ENCODE data around the gene OCLN. TPM values are rescaled to one million over a fixed set of nuclear protein-coding genes. Genes with fewer than 3 reads are reported as not detected.
A peak's percentile ranks its signal among the peaks of the same experiment; 100 is the strongest.

The OCLN gene
- total RNA-seq, 6 donors from 2014 or later = 66.4 to 277 (median 109) TPM

DNA sequence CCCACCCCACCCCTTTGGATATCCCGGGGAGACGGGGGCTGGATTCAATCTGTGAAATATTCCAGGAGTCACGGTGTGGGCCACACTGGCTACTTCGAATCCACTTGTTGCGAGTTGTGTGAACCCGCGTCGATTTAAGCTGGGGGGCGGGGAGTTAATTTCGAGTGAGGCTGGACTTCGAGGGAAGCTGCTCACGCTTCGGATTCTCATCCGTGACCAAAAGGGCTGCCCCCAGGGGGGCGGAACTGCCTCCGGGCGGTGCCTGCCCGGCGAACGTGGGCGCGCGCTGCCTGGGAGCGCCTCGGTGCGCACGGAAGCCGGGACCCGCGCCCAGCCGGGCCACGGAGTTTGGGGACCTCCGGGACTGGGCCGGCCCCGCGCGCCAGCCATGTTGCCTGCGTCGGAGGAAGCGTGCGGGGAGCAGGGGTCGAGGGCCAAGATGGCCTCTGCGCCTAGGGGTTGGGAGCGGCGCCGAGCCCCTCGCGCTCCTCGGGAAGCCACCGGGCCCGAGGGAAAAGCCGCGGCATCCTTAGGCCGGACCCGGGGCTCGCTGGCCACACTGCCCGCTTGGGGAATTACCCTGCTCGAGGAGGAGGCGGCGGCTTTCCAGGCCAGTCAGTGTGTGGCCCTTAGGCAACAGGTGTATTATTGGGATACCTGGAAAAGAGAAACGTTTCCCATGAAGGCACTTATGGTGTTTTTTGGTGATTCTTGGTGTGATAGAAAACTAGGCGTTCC lies 975 bp downstream of the OCLN start:
- Histone ChIP-seq H3K4me3 (peak overlapping the region; percentile 54 to 93 (median 70)), H3K9me3 (no peaks in the 10 kb centered on the region), H3K27ac (peak overlapping the region; percentile 90 to 96 (median 92)), H3K4me1 (peaks cover 13 to 60% (median 31%) of the 10 kb centered on the region in 4 donors), H3K36me3 (no peaks in the 10 kb centered on the region), H3K27me3 (peaks cover 0 to 8% (median 2%) of the 10 kb centered on the region in 4 donors)
- whole genome bisulfite sequencing, 2 donors = 3% methylated on average over 13 to 22 of the region's 62 CpGs
- peak; percentile 55 to 91 for DNase-seq
- peak; percentile 62 to 68 for ATAC-seq (ENCODE audit: low FRiP score in 2 of 2)
- TF ChIP-seq, protein P1, sequence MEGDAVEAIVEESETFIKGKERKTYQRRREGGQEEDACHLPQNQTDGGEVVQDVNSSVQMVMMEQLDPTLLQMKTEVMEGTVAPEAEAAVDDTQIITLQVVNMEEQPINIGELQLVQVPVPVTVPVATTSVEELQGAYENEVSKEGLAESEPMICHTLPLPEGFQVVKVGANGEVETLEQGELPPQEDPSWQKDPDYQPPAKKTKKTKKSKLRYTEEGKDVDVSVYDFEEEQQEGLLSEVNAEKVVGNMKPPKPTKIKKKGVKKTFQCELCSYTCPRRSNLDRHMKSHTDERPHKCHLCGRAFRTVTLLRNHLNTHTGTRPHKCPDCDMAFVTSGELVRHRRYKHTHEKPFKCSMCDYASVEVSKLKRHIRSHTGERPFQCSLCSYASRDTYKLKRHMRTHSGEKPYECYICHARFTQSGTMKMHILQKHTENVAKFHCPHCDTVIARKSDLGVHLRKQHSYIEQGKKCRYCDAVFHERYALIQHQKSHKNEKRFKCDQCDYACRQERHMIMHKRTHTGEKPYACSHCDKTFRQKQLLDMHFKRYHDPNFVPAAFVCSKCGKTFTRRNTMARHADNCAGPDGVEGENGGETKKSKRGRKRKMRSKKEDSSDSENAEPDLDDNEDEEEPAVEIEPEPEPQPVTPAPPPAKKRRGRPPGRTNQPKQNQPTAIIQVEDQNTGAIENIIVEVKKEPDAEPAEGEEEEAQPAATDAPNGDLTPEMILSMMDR (IDR thresholded peaks at IDR 0.05) = no peak
- TF ChIP-seq POLR2AphosphoS5 (IDR thresholded peaks at IDR 0.05) = peak in 1 of 2 donors; percentile 3
- peak in 1 of 4 donors; percentile 51 for TF ChIP-seq POLR2A (IDR thresholded peaks at IDR 0.05)
- TF ChIP-seq EP300 (IDR thresholded peaks at IDR 0.05) = no peak

DNA sequence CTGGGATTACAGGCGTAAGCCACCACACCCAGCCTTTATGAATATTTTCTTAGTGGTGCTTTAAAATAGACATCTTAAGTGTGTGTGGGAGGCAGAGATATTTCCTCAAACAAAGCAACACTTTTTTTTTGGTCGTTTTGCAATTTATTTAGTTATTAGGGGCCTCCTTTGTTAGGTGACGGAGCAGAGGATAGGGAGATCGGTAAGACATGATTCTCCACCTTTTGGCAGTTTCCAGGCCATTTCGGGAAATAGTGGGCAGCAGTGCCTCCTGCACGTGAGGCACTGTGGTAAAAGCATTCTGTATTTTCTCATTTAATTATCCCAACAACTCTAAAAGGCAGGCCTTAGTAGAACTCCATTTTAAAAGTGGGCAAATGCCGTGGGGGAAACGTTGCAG lies 1.9 kb downstream of the OCLN start:
- ATAC-seq (ENCODE audit: low FRiP score in 2 of 2) (no peak), DNase-seq (no peak)
- H3K36me3 ChIP-seq = no peaks in the 10 kb centered on the region
- H3K9me3 ChIP-seq = no peaks in the 10 kb centered on the region
- peaks cover 13 to 60% (median 33%) of the 10 kb centered on the region in 4 donors for H3K4me1 ChIP-seq
- 48 to 58% methylated on average over 8 of the region's 8 CpGs for WGBS, 2 donors
- peak overlapping the region; percentile 90 to 96 (median 92) for H3K27ac ChIP-seq
- peaks cover 0 to 8% (median 2%) of the 10 kb centered on the region in 4 donors for H3K27me3 ChIP-seq
- H3K4me3 ChIP-seq = peak overlapping the region in 3 of 4 donors; percentile 66 to 93 (median 75)
- no peak for TF ChIP-seq POLR2A (IDR thresholded peaks at IDR 0.05)
- no peak for TF ChIP-seq POLR2AphosphoS5 (IDR thresholded peaks at IDR 0.05)
- TF ChIP-seq, protein P1 (IDR thresholded peaks at IDR 0.05) = no peak

DNA sequence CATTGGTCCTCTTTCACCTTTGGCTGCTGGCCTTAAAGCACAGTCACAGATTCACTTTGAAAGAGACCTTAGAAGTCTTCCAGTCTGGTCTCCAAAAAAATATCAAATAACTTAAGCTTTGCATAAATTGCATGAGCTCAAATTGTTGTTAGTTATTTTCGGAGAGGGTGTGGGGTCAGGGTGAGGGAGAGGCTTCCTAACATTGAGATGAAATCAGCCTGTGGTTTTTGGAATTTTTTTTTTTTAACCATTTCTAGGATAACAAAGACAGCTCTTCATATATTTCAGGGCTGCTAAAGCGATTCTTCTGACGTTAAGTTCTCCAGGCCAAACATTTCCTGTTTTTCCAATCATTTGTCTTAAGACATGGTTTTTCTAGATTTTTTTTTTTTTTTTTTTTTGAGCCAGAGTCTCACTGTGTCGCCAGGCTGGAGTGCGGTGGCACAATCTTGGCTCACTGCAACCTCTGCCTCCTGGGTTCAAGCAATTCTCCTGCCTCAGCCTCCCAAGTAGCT lies 4.5 kb downstream of the OCLN start:
- no peak for DNase-seq
- no peaks in the 10 kb centered on the region for H3K36me3 ChIP-seq
- no peak for ATAC-seq (ENCODE audit: low FRiP score in 2 of 2)
- H3K4me1 ChIP-seq = peaks cover 15 to 60% (median 32%) of the 10 kb centered on the region in 4 donors
- WGBS, 2 donors = 31 to 40% methylated on average over 5 of the region's 5 CpGs
- H3K27me3 ChIP-seq = peaks cover 0 to 8% (median 2%) of the 10 kb centered on the region in 4 donors
- peak overlapping the region; percentile 20 to 91 (median 56) for H3K27ac ChIP-seq
- H3K4me3 ChIP-seq = no peak overlapping the region
- H3K9me3 ChIP-seq = no peaks in the 10 kb centered on the region
- TF ChIP-seq, protein P1 (IDR thresholded peaks at IDR 0.05) = no peak
- TF ChIP-seq POLR2A (IDR thresholded peaks at IDR 0.05) = no peak
- no peak for TF ChIP-seq POLR2AphosphoS5 (IDR thresholded peaks at IDR 0.05)
- no peak for TF ChIP-seq EP300 (IDR thresholded peaks at IDR 0.05)

DNA sequence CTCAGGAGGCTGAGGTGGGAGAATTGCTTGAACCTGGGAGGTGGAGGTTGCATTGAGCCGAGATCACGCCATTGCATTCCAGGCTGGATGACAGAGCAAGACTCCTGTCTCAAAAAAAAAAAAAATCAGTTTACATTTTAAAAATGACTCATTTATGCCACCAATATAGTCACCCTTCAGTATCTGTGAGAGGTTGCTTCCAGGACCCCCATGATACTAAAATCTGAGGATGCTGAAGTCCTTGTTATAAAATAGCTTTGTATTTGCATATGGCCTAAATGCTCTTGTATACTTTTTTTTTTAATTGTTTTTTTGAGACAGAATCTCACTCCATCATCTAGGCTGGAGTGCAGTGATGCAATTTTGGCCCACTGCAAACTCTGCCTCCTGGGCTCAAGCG lies 5.8 kb downstream of the OCLN start:
- peaks cover 23 to 60% (median 40%) of the 10 kb centered on the region in 4 donors for H3K4me1 ChIP-seq
- H3K9me3 ChIP-seq = no peaks in the 10 kb centered on the region
- TF ChIP-seq POLR2AphosphoS5 (IDR thresholded peaks at IDR 0.05) (no peak), EP300 (IDR thresholded peaks at IDR 0.05) (no peak), POLR2A (IDR thresholded peaks at IDR 0.05) (no peak)
- TF ChIP-seq, protein P1 (IDR thresholded peaks at IDR 0.05) = no peak
- H3K36me3 ChIP-seq = no peaks in the 10 kb centered on the region
- 87% methylated on average over 3 of the region's 3 CpGs for WGBS, 2 donors
- peak overlapping the region; percentile 43 to 77 (median 64) for H3K27ac ChIP-seq
- no peak overlapping the region for H3K4me3 ChIP-seq
- H3K27me3 ChIP-seq = no peaks in the 10 kb centered on the region
- ATAC-seq (ENCODE audit: low FRiP score in 2 of 2) (no peak), DNase-seq (no peak)
